GM18505 (cell line): ENCODE data around the gene LRRC38.
A peak's percentile ranks its signal among the peaks of the same experiment; 100 is the strongest.

Experiments used
- ATAC-seq: cut with Tn5 transposase; IDR thresholded peaks from one replicate; pipeline ENCODE4 v1.9.1; 2021; ENCODE audit not compliant: unreplicated experiment
- POLR2A ChIP-seq: IDR thresholded peaks from 4 replicates; pipeline ENCODE4 v1.6.1; 2011; ENCODE audit warnings: borderline replicate concordance; ENCODE audit not compliant: insufficient read depth, insufficient read length; ENCODE audit errors: extremely low read depth

LRRC38 gene

GRCh38 chr1:13510499-13510898, 3.3 kb downstream of the LRRC38 start:
- no peak for ATAC-seq
- no peak for TF ChIP-seq POLR2A

- no peak for ATAC-seq
- no peak for TF ChIP-seq POLR2A
Observed at GRCh38 chr1:13507075-13507474, 6.7 kb downstream of the LRRC38 start.

- ATAC-seq, result no peak
- no peak for TF ChIP-seq POLR2A
Observed at GRCh38 chr1:13505020-13505419, 8.8 kb downstream of the LRRC38 start.

GRCh38 chr1:13500806-13501205, 13.0 kb downstream of the LRRC38 start:
- TF ChIP-seq POLR2A, result no peak
- ATAC-seq, result no peak

GRCh38 chr1:13499422-13499821, 14.4 kb downstream of the LRRC38 start:
- ATAC-seq, result no peak
- no peak for TF ChIP-seq POLR2A

- TF ChIP-seq POLR2A, result no peak
Observed at GRCh38 chr1:13498553-13498952, 15.2 kb downstream of the LRRC38 start.

GRCh38 chr1:13495186-13495585, 18.6 kb downstream of the LRRC38 start:
- TF ChIP-seq POLR2A, result no peak
- ATAC-seq, result no peak

More at GRCh38 chr1:13498553-13498952, 15.2 kb downstream of the LRRC38 start:
- no peak for ATAC-seq

- no peak for TF ChIP-seq POLR2A
- no peak for ATAC-seq
Observed at GRCh38 chr1:13494712-13495111, 19.1 kb downstream of the LRRC38 start.

- no peak for TF ChIP-seq POLR2A
- peak; percentile 76 for ATAC-seq
Observed at GRCh38 chr1:13494025-13494424, 19.8 kb downstream of the LRRC38 start.

GRCh38 chr1:13492711-13493110, 21.1 kb downstream of the LRRC38 start:
- no peak for TF ChIP-seq POLR2A

GRCh38 chr1:13487957-13488356, 25.8 kb downstream of the LRRC38 start:
- TF ChIP-seq POLR2A, result no peak
- no peak for ATAC-seq

More at GRCh38 chr1:13492711-13493110, 21.1 kb downstream of the LRRC38 start:
- no peak for ATAC-seq

- TF ChIP-seq POLR2A, result no peak
- no peak for ATAC-seq
Observed at GRCh38 chr1:13487143-13487868, 26.5 kb downstream of the LRRC38 start.

- no peak for ATAC-seq
- no peak for TF ChIP-seq POLR2A
Observed at GRCh38 chr1:13483946-13484345, 29.9 kb downstream of the LRRC38 start.

- no peak for ATAC-seq
- no peak for TF ChIP-seq POLR2A
Observed at GRCh38 chr1:13482600-13482999, 31.2 kb downstream of the LRRC38 start.
